ENCODE measurements around the gene TAAR9. TPM values are rescaled to one million over a fixed set of nuclear protein-coding genes. Genes with fewer than 3 reads are reported as not detected.
"Not testable (repeated sequence)": the region's sequence is repeated elsewhere in the genome, so short reads cannot be mapped to it uniquely, and the experiment has no call there.

The TAAR9 gene
- total RNA-seq, 6 experiments from 2014 or later, result not detected

GRCh38 chr6:132548746-132549463 is 10.8 kb downstream of the TAAR9 start:
- TF ChIP-seq CTCF (IDR thresholded peaks at IDR 0.05), result no peak
- ATAC-seq, result no peak
- no peak overlapping the region for H3K27ac ChIP-seq

GRCh38 chr6:132551214-132551613 is 13.1 kb downstream of the TAAR9 start:
- no peaks in the 10 kb centered on the region for H3K36me3 ChIP-seq
- WGBS (ENCODE audit: insufficient coverage, low coverage, low lambda C conversion rate, missing lambda C conversion rate), result 82% methylated on average over 3 of the region's 4 CpGs
- no peak for DNase-seq
- no peak for TF ChIP-seq POLR2A (IDR thresholded peaks at IDR 0.05)
- no peak for TF ChIP-seq CTCF (IDR thresholded peaks at IDR 0.05)
- H3K27ac ChIP-seq, result no peak overlapping the region
- no peaks in the 10 kb centered on the region for H3K9me3 ChIP-seq
- H3K27me3 ChIP-seq, result no peaks in the 10 kb centered on the region
- ATAC-seq, result no peak
- no peaks in the 10 kb centered on the region for H3K4me1 ChIP-seq
- no peak overlapping the region for H3K4me3 ChIP-seq
- intact Hi-C loops (cut with DNase I), result no loop called here

More at GRCh38 chr6:132548746-132549463, 10.8 kb downstream of the TAAR9 start:
- no peaks in the 10 kb centered on the region for H3K36me3 ChIP-seq
- no peaks in the 10 kb centered on the region for H3K27me3 ChIP-seq
- H3K9me3 ChIP-seq, result no peaks in the 10 kb centered on the region
- H3K4me3 ChIP-seq, result no peak overlapping the region
- intact Hi-C loops (cut with DNase I), result no loop called here
- no peaks in the 10 kb centered on the region for H3K4me1 ChIP-seq
- 78% methylated on average over 2 of the region's 4 CpGs for WGBS (ENCODE audit: insufficient coverage, low coverage, low lambda C conversion rate, missing lambda C conversion rate)
- no peak for DNase-seq

GRCh38 chr6:132552372-132552771 is 14.3 kb downstream of the TAAR9 start, which contains the start of gene TAAR8:
Gene TAAR8, plus strand, starts transcription at chr6:132552672. Its CDS starts 21 bp downstream, at chr6:132552693.
- Histone ChIP-seq H3K9me3 (no peaks in the 10 kb centered on the region), H3K4me3 (no peak within 1 kb of the TSS), H3K27me3 (no peaks in the 10 kb centered on the region), H3K36me3 (no peaks in the 10 kb centered on the region), H3K27ac (no peak within 1 kb of the TSS), H3K4me1 (no peaks in the 10 kb centered on the region)
- intact Hi-C loops (cut with DNase I), result no loop called here
- no peak for ATAC-seq
- 75% methylated on average over 2 of the region's 2 CpGs for WGBS (ENCODE audit: insufficient coverage, low coverage, low lambda C conversion rate, missing lambda C conversion rate)
- DNase-seq, result no peak
- TF ChIP-seq POLR2A (IDR thresholded peaks at IDR 0.05) (no peak), CTCF (IDR thresholded peaks at IDR 0.05) (no peak)

GRCh38 chr6:132560087-132560486 is 22.0 kb downstream of the TAAR9 start:
- H3K4me3 ChIP-seq; ATAC-seq; H3K27me3 ChIP-seq; DNase-seq; intact Hi-C loops (cut with DNase I); H3K27ac ChIP-seq; H3K4me1 ChIP-seq; H3K9me3 ChIP-seq; H3K36me3 ChIP-seq: not testable (repeated sequence)
- WGBS (ENCODE audit: insufficient coverage, low coverage, low lambda C conversion rate, missing lambda C conversion rate), result 45% methylated on average over 3 of the region's 3 CpGs

- intact Hi-C loops (cut with DNase I), result no loop called here
- 66% methylated on average over 6 of the region's 6 CpGs for WGBS (ENCODE audit: insufficient coverage, low coverage, low lambda C conversion rate, missing lambda C conversion rate)
Observed at GRCh38 chr6:132566404-132566803, 28.3 kb downstream of the TAAR9 start.

More at GRCh38 chr6:132566404-132566803, 28.3 kb downstream of the TAAR9 start:
- H3K27me3 ChIP-seq, result no peaks in the 10 kb centered on the region
- H3K27ac ChIP-seq, result no peak overlapping the region
- no peak for TF ChIP-seq POLR2A (IDR thresholded peaks at IDR 0.05)
- no peak for TF ChIP-seq CTCF (IDR thresholded peaks at IDR 0.05)
- DNase-seq (no peak), ATAC-seq (no peak)
- H3K36me3 ChIP-seq, result no peaks in the 10 kb centered on the region
- no peaks in the 10 kb centered on the region for H3K4me1 ChIP-seq
- no peak overlapping the region for H3K4me3 ChIP-seq
- H3K9me3 ChIP-seq, result no peaks in the 10 kb centered on the region
